ENCODE measurements around the gene PKD1L1. TPM values are rescaled to one million over a fixed set of nuclear protein-coding genes. Genes with fewer than 3 reads are reported as not detected.
"Not testable (repeated sequence)": the region's sequence is repeated elsewhere in the genome, so short reads cannot be mapped to it uniquely, and the experiment has no call there.

The PKD1L1 gene
- total RNA-seq, 1 donor from 2014 or later = 14.2 TPM

DNA sequence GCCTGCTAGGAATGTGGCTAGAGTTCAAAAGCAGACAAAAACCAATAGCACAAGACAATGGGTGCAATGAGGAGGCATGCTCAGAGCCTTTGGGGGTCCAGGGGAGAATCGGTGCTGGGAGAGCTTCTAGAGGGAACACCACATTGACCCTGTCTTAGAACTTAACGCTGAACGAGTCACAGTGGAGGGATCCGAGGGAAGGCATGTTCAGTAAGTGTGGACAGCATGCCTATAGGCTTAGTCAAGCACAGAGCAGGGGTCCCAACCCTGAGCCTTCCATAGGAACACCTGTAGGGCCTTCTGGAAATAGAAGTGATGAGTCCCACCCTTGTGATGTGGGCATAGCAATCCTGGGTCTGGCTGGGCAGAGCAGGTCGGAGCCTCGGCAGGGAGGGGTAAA lies 148.7 kb downstream of the PKD1L1 start:
- DNase-seq (ENCODE audit: extremely low read depth, low read depth, low spot score) = no peak

DNA sequence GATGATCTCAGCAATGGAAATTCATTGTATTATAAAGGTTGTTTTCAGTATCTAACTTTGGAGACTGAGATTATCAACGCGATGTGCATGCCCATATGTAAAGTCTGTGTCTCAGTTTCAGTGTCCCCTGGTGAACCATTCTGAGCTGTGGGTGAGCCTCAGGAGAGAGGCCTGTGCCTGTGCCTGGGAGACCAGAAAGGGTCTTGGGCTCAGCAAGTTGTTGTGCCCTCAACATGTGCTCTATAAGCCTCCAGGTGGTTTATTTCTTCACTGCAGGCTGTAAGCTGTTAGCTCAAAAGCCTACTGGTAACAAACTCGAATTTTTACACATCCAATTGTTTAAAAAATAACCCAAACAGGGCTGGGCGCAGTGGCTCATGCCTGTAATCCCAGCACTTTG lies 151.9 kb downstream of the PKD1L1 start:
- DNase-seq (ENCODE audit: extremely low read depth, low read depth, low spot score) = no peak

GRCh38 chr7:47795631-47796030 lies 152.6 kb downstream of the PKD1L1 start:
- DNase-seq (ENCODE audit: extremely low read depth, low read depth, low spot score) = no peak

DNA sequence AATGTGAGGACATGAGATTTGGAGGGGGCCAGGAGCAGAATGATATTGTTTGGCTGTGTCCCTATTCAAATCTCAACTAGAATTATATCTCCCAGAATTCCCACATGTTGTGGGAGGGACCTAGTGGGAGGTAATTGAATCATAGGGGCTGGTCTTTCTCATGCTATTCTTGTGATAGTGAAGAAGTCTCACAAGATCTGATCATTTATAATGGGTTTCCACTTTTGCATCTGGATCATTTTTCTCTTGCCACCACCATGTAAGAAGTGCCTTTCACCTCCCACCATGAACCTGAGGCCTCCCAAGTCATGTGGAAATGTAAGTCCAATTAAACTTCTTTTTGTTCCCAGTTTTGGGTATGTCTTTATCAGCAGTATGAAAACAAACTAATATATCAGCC lies 153.1 kb downstream of the PKD1L1 start:
- DNase-seq (ENCODE audit: extremely low read depth, low read depth, low spot score) = not testable (repeated sequence)

GRCh38 chr7:47794016-47794415 lies 154.2 kb downstream of the PKD1L1 start:
- DNase-seq (ENCODE audit: extremely low read depth, low read depth, low spot score) = no peak

GRCh38 chr7:47793186-47793585 lies 155.1 kb downstream of the PKD1L1 start:
- not testable (repeated sequence) for DNase-seq (ENCODE audit: extremely low read depth, low read depth, low spot score)

DNA sequence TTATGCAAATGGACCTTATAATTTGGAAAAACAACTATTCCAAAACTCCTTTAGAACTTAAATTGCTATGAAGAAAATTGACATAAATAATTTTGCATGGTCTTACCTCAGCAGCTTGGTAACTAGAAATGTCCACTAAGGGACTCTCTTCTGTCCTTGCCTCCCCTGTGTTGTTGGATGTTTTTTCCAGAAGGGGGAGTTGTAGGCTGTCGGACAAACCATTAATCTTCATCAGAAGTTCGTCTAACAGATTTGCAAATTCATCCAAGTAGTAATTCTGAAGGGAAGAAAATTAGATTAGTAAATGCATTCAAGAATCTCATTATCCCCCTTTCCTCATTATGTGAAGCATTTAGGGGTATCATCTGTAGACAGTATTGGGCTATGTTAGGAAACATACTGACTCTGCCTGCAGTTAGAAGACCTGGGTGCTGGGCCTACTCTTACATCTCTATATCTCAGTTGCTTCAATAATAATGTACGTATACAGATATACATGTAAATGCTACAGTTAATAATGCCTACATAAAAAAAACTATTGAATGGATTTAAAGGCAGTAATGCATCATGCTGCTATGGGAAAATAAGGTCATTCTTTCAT lies 155.6 kb downstream of the PKD1L1 start:
- DNase-seq (ENCODE audit: extremely low read depth, low read depth, low spot score) = no peak

- DNase-seq (ENCODE audit: extremely low read depth, low read depth, low spot score) = no peak
These were observed 156.6 kb downstream of the PKD1L1 start for GRCh38 chr7:47791682-47792081.

DNA sequence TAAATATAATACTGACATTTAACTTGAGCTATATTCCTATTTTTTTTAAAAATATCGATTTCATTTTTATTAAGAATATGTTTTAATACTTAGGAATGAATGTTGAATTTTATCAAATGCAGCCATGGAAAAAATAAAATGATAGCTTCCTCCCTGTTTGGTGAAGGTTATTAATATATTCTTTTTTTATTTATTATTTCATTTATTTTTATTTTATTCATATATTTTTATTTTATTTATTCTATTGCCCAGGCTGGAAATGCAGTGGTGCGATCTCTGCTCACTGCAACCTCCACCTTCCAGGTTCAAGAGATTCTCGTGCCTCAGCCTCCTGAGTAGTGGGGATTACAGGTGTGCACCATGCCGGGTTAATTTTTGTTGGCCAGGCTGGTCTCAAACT lies 160.2 kb downstream of the PKD1L1 start:
- DNase-seq (ENCODE audit: extremely low read depth, low read depth, low spot score) = no peak

DNA sequence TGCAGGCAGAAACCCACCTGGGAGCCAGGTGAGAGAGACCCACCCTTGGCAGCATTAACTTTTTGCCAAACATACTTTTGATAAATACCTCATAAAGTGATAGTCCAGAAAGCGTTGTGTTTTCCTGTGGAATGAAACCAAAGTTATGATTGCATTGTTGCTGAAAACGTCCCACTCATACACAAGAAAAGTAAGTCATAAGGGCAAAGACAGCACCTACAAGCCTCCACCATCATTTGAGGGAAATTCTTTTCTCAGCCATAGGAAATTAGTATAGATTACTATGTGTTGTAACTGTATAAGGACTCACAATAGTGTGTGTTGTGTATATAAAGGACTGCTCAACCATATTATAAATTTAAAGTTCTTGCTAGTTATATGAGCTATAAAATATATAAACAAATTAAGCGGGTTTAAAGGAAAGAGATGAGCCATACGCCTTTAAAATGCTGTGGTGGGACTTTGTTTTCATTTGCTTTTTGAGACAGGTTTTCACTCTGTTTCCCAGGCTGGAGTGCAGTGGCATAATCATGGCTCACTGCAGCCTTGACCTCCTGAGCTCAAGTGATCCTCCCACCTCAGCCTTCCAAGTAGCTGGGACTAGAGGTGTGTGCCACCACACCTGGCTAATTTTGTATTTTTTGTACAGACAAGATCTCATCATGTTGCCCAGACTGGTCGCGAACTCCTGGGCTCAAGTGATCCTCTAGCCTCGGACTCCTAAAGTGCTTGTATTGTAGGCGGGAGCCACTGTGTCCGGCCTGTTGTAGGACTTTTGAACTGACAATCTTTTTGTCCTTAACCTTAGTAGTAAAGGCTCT lies 160.8 kb downstream of the PKD1L1 start:
- DNase-seq (ENCODE audit: extremely low read depth, low read depth, low spot score) = no peak

- peak; percentile 80 for DNase-seq (ENCODE audit: extremely low read depth, low read depth, low spot score)
These were observed 161.6 kb downstream of the PKD1L1 start for GRCh38 chr7:47786557-47787248.

DNA sequence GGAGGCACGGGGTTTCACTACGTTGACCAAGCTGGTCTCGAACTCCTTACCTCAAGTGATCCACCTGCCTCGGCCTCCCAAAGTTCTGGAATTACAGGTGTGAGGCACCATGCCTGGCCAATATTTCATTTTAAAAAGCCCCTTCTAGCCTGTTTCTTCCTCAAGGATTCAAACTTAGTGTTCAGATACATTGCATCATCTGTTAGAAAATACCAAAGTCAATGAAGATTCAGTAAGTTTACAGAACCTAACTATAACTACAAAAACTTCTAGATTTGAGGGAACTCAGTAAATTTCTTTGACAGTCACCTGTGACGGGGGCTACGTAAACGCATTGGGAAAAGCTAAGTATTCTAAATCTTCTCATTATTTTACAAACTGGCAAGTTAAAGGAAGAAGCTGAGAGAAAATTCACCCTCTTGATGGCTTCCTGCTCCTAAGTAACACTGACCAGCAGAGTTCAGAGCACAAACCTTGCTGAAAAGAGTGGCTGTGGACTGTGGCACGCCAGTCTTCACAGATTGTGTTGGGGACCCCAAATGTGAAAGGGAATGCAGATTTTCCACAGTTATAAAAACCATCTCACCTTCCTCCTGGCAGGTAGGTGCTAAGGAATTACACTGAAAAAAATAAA lies 162.2 kb downstream of the PKD1L1 start:
- DNase-seq (ENCODE audit: extremely low read depth, low read depth, low spot score) = no peak

- DNase-seq (ENCODE audit: extremely low read depth, low read depth, low spot score) = peak; percentile 84
These were observed 164.6 kb downstream of the PKD1L1 start for GRCh38 chr7:47783456-47784223.

DNA sequence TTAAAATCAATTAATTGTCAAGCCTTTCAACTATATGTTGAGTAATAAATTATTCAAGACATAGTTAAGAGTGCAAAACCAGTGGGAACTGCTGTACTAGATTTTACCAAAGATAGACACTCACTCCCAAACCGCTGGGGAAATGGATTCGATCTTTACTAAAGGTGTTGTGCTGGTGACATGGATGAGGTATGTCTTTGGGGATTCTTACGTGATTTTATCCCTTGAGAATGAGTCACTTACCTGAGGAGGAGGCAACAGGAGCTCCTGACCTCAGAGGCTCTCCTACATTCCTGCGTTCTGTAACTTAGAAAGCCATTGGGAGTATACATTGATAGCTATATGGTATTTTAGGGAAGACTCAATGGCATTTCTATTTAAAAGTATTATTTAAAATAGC lies 165.5 kb downstream of the PKD1L1 start:
- no peak for DNase-seq (ENCODE audit: extremely low read depth, low read depth, low spot score)

GRCh38 chr7:47782022-47782421 lies 166.2 kb downstream of the PKD1L1 start:
- DNase-seq (ENCODE audit: extremely low read depth, low read depth, low spot score) = no peak

DNA sequence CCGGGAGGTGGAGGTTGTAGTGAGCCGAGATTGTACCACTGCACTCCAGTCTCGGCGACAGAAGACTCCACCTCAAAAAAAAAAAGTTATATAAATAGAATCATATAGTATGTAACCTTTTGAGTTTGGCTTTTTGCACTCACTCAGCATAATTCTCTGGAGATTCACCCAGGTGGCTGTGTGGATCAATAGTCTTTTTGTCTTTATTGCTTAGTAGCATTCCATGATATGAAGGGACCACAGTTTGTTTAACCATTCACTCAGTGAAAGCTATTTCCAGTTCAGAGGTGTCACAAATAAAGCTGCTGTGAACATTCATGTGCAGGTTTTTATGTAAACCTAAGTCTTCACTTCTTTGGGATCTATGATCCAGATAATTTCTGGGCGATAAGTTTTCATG lies 167.7 kb downstream of the PKD1L1 start:
- DNase-seq (ENCODE audit: extremely low read depth, low read depth, low spot score) = no peak

- DNase-seq (ENCODE audit: extremely low read depth, low read depth, low spot score) = no peak
These were observed 168.9 kb downstream of the PKD1L1 start for GRCh38 chr7:47779341-47779771.

- no peak for DNase-seq (ENCODE audit: extremely low read depth, low read depth, low spot score)
These were observed 170.1 kb downstream of the PKD1L1 start for GRCh38 chr7:47778153-47778661.

DNA sequence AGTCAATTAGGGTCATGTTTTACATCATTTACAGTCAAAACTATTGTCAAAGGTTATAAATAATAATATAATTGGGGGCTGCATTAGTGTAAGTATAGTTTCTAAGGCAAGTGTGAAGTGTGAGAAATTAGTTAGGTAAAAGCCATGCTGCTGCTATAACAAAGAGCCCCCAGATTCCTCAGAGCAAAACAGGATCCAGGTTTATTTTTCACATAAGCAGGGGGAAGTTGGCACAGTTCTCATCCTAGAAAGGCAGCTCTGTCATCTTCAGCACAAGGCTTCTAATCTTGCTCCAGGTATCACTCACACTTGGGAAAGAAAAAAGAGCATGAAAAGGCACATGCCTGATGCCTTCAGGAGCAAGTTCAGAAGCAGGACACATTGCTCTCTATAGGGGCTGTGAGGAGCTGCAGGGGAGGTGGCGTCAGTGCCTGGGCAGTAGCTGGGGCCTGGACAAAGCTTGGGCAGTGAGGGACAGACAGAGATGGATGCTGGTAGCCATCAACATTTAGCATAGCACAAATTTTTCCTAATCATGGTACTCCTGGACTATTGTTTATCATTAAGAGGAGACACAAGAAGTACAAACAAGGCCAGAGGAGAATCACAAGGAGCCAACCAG lies 170.6 kb downstream of the PKD1L1 start:
- DNase-seq (ENCODE audit: extremely low read depth, low read depth, low spot score) = no peak

GRCh38 chr7:47776335-47776734 lies 171.9 kb downstream of the PKD1L1 start:
- no peak for DNase-seq (ENCODE audit: extremely low read depth, low read depth, low spot score)
